HepG2 (cell line): ENCODE measurements around the gene ETV6. TPM values are rescaled to one million over a fixed set of nuclear protein-coding genes. Genes with fewer than 3 reads are reported as not detected.

Source experiments
- GATA4 ChIP-seq: sonication (generic); IDR thresholded peaks from 2 replicates; pipeline ENCODE4 v1.6.1; 2016; ENCODE audit warnings: antibody characterized with exemption, low read depth, borderline replicate concordance
- ISL2 ChIP-seq: sonication (generic); formaldehyde crosslinking; IDR thresholded peaks from 2 replicates; pipeline ENCODE4 v1.5.0; 2020; ENCODE audit warnings: missing genetic modification reagents
- NFATC3 ChIP-seq: sonication (generic); formaldehyde crosslinking; IDR thresholded peaks from 2 replicates; pipeline ENCODE4 v1.5.1; 2020; ENCODE audit warnings: mild to moderate bottlenecking, missing genetic modification reagents
- POLR2AphosphoS2 ChIP-seq: IDR thresholded peaks from 2 replicates; pipeline ENCODE4 v1.6.1; 2011; ENCODE audit warnings: low read depth, low read length, improper control_type of control experiment
- polyA plus RNA-seq, 8 experiments: library from polyadenylated mRNA; depleted of rRNA in 3 of 8; stranded (reverse) in 7 of 8; unstranded in 1 of 8; fragments of >200 nt; fragmentation: Illumina TruSeq in 4 of 8; extraction: Trizol in 4 of 8; gene quantifications; 2 replicates each; pipeline versions ENCODE4 v1.2.1 to v1.2.3, GENCODE V29; 2011 to 2016; ENCODE audit warnings: low read depth in 4 of 8, missing spikeins in 1 of 8, mixed read lengths in 1 of 8; ENCODE audit not compliant: insufficient read depth in 1 of 8
- total RNA-seq, 5 experiments: library from RNA; depleted of rRNA; stranded (reverse); fragments of >200 nt; fragmentation: Illumina TruSeq; extraction: Trizol; gene quantifications; 2 replicates each; pipeline ENCODE4 v1.2.3, GENCODE V29; 2016; ENCODE audit warnings: low read depth in 1 of 5
- TF ChIP-seq, protein P1 (sequence below): sonication (generic); formaldehyde crosslinking; IDR thresholded peaks from 2 replicates; pipeline ENCODE4 v1.5.0; 2020; ENCODE audit warnings: missing genetic modification reagents, mild to moderate bottlenecking, borderline replicate concordance
- TF ChIP-seq, protein P2 (sequence below): sonication (generic); formaldehyde crosslinking; IDR thresholded peaks from 2 replicates; pipeline ENCODE4 v1.4.0; 2020; ENCODE audit warnings: missing genetic modification reagents
- TF ChIP-seq, protein P3 (sequence below): sonication (generic); formaldehyde crosslinking; IDR thresholded peaks from 2 replicates; pipeline ENCODE4 v1.5.0; 2020; ENCODE audit warnings: mild to moderate bottlenecking, missing genetic modification reagents, borderline replicate concordance
- TF ChIP-seq, protein P4 (sequence below): sonication (generic); formaldehyde crosslinking; IDR thresholded peaks from 2 replicates; pipeline ENCODE4 v1.4.0; 2020; ENCODE audit warnings: missing genetic modification reagents
- TF ChIP-seq, protein P5 (sequence below): sonication (generic); formaldehyde crosslinking; IDR thresholded peaks from 2 replicates; pipeline ENCODE4 v1.9.0; 2021; ENCODE audit warnings: mild to moderate bottlenecking, missing genetic modification reagents

Gene ETV6
- total and polyA plus RNA-seq, 2 of the 13 experiments (the other 11 are each of a cell fraction or from before 2014, with no cell fraction given) = 2.2 to 3.0 TPM

DNA sequence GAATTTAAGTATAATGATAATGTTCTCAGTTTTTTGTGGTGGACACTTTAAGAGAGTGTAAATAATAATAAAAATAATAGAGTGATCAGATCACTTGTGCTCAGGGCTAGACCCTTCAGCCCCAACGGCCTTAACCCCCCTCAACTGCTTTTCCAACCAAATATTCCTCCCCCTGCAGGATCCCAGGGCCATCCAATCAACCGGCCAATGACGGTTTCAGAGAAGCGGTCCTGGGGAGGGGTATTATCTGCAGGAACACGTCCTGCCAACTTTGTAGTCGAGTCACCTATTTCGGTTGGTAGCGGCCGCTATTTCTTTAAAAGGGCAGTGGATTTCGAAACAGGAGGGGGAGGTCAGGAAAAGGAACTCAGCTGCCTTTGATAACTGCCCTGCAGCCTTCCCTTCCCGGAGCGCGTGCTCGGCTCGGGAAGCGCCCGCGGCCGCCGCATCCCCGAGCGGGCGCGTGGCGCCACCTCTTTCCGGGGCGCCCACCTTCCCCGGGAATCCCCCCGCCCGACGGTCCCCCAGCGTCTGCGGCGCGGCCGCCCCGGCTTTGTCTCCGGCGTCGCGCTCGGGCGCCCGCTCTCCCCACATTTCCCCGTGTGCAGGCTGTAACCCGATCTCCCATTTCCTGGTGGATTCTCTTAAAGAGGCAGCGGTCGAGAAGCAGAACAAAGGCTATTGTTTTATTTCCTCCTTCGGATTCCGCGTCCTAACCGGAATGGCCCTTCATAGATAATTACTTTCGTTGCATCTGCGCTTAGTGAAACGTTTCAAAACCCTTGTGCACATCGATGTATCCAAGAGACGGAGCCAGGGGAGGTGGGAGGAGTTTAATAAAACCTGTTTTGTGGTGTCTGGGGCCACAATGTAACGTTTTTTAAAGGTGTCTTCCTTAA is 711 bp upstream of the ETV6 start (continued):
- TF ChIP-seq, protein P1, sequence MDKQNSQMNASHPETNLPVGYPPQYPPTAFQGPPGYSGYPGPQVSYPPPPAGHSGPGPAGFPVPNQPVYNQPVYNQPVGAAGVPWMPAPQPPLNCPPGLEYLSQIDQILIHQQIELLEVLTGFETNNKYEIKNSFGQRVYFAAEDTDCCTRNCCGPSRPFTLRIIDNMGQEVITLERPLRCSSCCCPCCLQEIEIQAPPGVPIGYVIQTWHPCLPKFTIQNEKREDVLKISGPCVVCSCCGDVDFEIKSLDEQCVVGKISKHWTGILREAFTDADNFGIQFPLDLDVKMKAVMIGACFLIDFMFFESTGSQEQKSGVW (CRISPR knock-in tag) = no peak
- TF ChIP-seq POLR2AphosphoS2 (no peak), NFATC3 (CRISPR knock-in tag) (no peak), GATA4 (no peak), ISL2 (CRISPR knock-in tag) (0 out of 2 replicates have a peak, but pooled peaks have one; percentile 28)
- TF ChIP-seq, protein P2, sequence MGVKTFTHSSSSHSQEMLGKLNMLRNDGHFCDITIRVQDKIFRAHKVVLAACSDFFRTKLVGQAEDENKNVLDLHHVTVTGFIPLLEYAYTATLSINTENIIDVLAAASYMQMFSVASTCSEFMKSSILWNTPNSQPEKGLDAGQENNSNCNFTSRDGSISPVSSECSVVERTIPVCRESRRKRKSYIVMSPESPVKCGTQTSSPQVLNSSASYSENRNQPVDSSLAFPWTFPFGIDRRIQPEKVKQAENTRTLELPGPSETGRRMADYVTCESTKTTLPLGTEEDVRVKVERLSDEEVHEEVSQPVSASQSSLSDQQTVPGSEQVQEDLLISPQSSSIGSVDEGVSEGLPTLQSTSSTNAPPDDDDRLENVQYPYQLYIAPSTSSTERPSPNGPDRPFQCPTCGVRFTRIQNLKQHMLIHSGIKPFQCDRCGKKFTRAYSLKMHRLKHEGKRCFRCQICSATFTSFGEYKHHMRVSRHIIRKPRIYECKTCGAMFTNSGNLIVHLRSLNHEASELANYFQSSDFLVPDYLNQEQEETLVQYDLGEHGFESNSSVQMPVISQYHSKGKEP (CRISPR knock-in tag) = no peak
- TF ChIP-seq, protein P3, sequence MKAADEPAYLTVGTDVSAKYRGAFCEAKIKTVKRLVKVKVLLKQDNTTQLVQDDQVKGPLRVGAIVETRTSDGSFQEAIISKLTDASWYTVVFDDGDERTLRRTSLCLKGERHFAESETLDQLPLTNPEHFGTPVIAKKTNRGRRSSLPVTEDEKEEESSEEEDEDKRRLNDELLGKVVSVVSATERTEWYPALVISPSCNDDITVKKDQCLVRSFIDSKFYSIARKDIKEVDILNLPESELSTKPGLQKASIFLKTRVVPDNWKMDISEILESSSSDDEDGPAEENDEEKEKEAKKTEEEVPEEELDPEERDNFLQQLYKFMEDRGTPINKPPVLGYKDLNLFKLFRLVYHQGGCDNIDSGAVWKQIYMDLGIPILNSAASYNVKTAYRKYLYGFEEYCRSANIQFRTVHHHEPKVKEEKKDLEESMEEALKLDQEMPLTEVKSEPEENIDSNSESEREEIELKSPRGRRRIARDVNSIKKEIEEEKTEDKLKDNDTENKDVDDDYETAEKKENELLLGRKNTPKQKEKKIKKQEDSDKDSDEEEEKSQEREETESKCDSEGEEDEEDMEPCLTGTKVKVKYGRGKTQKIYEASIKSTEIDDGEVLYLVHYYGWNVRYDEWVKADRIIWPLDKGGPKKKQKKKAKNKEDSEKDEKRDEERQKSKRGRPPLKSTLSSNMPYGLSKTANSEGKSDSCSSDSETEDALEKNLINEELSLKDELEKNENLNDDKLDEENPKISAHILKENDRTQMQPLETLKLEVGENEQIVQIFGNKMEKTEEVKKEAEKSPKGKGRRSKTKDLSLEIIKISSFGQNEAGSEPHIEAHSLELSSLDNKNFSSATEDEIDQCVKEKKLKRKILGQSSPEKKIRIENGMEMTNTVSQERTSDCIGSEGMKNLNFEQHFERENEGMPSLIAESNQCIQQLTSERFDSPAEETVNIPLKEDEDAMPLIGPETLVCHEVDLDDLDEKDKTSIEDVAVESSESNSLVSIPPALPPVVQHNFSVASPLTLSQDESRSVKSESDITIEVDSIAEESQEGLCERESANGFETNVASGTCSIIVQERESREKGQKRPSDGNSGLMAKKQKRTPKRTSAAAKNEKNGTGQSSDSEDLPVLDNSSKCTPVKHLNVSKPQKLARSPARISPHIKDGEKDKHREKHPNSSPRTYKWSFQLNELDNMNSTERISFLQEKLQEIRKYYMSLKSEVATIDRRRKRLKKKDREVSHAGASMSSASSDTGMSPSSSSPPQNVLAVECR (CRISPR knock-in tag) = peak; percentile 61; the same call in 1 of the 2 replicates
- TF ChIP-seq, protein P4, sequence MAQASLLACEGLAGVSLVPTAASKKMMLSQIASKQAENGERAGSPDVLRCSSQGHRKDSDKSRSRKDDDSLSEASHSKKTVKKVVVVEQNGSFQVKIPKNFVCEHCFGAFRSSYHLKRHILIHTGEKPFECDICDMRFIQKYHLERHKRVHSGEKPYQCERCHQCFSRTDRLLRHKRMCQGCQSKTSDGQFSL = no peak
- TF ChIP-seq, protein P5, sequence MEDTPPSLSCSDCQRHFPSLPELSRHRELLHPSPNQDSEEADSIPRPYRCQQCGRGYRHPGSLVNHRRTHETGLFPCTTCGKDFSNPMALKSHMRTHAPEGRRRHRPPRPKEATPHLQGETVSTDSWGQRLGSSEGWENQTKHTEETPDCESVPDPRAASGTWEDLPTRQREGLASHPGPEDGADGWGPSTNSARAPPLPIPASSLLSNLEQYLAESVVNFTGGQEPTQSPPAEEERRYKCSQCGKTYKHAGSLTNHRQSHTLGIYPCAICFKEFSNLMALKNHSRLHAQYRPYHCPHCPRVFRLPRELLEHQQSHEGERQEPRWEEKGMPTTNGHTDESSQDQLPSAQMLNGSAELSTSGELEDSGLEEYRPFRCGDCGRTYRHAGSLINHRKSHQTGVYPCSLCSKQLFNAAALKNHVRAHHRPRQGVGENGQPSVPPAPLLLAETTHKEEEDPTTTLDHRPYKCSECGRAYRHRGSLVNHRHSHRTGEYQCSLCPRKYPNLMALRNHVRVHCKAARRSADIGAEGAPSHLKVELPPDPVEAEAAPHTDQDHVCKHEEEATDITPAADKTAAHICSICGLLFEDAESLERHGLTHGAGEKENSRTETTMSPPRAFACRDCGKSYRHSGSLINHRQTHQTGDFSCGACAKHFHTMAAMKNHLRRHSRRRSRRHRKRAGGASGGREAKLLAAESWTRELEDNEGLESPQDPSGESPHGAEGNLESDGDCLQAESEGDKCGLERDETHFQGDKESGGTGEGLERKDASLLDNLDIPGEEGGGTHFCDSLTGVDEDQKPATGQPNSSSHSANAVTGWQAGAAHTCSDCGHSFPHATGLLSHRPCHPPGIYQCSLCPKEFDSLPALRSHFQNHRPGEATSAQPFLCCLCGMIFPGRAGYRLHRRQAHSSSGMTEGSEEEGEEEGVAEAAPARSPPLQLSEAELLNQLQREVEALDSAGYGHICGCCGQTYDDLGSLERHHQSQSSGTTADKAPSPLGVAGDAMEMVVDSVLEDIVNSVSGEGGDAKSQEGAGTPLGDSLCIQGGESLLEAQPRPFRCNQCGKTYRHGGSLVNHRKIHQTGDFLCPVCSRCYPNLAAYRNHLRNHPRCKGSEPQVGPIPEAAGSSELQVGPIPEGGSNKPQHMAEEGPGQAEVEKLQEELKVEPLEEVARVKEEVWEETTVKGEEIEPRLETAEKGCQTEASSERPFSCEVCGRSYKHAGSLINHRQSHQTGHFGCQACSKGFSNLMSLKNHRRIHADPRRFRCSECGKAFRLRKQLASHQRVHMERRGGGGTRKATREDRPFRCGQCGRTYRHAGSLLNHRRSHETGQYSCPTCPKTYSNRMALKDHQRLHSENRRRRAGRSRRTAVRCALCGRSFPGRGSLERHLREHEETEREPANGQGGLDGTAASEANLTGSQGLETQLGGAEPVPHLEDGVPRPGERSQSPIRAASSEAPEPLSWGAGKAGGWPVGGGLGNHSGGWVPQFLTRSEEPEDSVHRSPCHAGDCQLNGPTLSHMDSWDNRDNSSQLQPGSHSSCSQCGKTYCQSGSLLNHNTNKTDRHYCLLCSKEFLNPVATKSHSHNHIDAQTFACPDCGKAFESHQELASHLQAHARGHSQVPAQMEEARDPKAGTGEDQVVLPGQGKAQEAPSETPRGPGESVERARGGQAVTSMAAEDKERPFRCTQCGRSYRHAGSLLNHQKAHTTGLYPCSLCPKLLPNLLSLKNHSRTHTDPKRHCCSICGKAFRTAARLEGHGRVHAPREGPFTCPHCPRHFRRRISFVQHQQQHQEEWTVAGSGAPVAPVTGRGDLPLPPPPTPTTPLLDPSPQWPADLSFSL (CRISPR knock-in tag) = no peak
